Measurements from ENCODE around the gene HHIP. TPM values are rescaled to one million over a fixed set of nuclear protein-coding genes. Genes with fewer than 3 reads are reported as not detected.

The HHIP gene
- total RNA-seq, 1 experiment from 2014 or later: not detected

DNA sequence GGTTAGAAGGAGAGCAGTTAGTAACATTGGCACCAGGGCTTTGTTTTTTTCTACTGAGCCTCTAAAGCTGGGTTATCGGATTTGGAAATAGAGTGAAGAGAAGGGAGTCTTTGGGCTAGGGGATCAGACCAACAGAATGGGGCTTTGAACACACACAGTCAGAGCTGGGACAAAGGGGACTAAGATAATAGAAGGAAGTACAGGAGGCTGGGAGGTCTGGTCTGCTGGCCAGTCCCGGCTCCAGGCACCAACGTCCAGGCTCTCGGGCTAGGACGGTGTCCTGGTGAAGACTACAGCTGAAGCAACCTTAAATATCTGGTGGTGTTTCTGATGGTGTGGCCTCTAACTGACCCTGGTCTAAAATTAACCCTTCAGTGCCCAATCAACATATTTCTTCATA is 57.5 kb downstream of the HHIP start:
- no peak overlapping the region for H3K9ac ChIP-seq (ENCODE audit: low read length)
- H2AFZ ChIP-seq (ENCODE audit: low read length): no peak overlapping the region
- H3K9me3 ChIP-seq (ENCODE audit: low read length): no peaks in the 10 kb centered on the region
- no peaks in the 10 kb centered on the region for H3K9me2 ChIP-seq (replicated peaks; ENCODE audit: insufficient read depth, low read length)
- H3K27me3 ChIP-seq (ENCODE audit: low read length): no peaks in the 10 kb centered on the region
- no peaks in the 10 kb centered on the region for H3K36me3 ChIP-seq (ENCODE audit: insufficient read depth, low read length)
- H3K4me2 ChIP-seq (ENCODE audit: low read depth, low read length, poor library complexity, severe bottlenecking): no peak overlapping the region
- H4K20me1 ChIP-seq (ENCODE audit: insufficient read depth, low read depth, low read length): no peaks in the 10 kb centered on the region
- H3K79me2 ChIP-seq (ENCODE audit: low read length): no peaks in the 10 kb centered on the region
- no peaks in the 10 kb centered on the region for H3K4me1 ChIP-seq (ENCODE audit: low read length)
- no peak for DNase-seq
- no peak overlapping the region for H3K27ac ChIP-seq (ENCODE audit: low read length)
- H3K4me3 ChIP-seq (ENCODE audit: low read length): no peak overlapping the region

DNA sequence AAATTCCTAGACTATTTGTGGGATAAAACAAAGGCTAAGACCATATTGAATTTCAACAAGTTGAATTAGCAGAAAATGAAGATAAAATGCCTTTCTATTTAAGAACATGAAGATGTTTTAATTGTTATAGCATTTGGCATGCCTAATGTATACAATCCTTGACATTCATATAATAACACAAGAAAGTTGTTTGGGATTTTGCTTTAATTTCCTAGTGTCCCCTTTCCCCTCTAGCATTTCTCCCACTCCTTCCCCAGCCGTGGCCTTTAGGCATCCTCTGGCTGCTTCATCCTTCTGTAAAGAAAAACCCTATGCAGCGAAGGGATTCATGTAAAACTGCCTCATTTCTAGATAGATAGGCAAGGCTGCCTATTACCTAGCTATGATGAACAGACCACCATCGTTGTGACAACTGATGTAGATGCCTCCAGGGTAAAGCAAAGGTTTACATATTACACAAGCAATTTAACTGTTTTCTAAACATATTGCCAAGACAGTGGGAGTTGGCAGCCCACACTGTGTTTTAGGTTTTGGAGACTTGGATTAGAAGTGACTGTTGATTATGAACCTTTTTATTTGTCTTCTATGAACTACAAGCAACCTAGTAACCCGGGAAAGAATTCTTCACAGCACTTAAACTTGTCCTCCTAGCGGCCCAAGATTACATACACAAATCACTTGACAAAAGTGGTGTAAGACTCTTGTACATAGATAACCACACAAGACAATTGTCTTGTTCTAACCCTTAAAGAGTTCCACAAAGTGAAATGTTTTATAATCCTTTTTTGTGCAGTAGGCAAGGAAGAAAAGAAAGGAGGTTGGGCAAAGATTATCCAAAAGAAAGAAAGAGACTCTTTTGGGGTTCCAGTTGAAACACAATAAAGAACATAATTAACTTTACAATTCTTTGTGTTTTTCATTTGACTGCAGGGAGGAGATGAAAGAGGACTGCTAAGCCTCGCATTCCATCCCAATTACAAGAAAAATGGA is 59.9 kb downstream of the HHIP start:
- H3K4me3 ChIP-seq (ENCODE audit: low read length): no peak overlapping the region
- H3K9me3 ChIP-seq (ENCODE audit: low read length): no peaks in the 10 kb centered on the region
- H3K27ac ChIP-seq (ENCODE audit: low read length): no peak overlapping the region
- H2AFZ ChIP-seq (ENCODE audit: low read length): no peak overlapping the region
- no peaks in the 10 kb centered on the region for H3K36me3 ChIP-seq (ENCODE audit: insufficient read depth, low read length)
- H3K4me1 ChIP-seq (ENCODE audit: low read length): no peaks in the 10 kb centered on the region
- H3K27me3 ChIP-seq (ENCODE audit: low read length): no peaks in the 10 kb centered on the region
- H4K20me1 ChIP-seq (ENCODE audit: insufficient read depth, low read depth, low read length): no peaks in the 10 kb centered on the region
- H3K9me2 ChIP-seq (replicated peaks; ENCODE audit: insufficient read depth, low read length): no peaks in the 10 kb centered on the region
- H3K79me2 ChIP-seq (ENCODE audit: low read length): no peaks in the 10 kb centered on the region
- DNase-seq: no peak
- H3K4me2 ChIP-seq (ENCODE audit: low read depth, low read length, poor library complexity, severe bottlenecking): no peak overlapping the region
- H3K9ac ChIP-seq (ENCODE audit: low read length): no peak overlapping the region

DNA sequence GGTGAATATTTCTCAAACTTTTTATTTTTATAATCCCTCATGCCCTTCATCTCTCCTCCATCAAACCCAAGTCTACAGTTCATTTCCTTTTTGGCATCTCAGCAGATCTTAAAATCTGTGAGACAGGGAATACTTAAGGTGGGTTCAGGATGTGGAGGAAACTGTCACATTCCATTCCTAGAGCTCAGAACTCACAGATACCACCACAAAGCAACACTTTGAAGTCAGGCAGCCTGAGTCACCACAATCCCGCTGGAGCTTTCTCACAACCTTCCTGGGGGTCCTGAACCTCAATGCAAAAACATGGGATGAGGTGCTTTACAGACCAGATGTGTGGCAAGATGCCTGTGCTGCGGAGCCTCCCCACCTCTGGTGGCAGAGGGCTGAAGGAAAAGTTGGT is 63.2 kb downstream of the HHIP start:
- H3K4me2 ChIP-seq (ENCODE audit: low read depth, low read length, poor library complexity, severe bottlenecking): no peak overlapping the region

DNA sequence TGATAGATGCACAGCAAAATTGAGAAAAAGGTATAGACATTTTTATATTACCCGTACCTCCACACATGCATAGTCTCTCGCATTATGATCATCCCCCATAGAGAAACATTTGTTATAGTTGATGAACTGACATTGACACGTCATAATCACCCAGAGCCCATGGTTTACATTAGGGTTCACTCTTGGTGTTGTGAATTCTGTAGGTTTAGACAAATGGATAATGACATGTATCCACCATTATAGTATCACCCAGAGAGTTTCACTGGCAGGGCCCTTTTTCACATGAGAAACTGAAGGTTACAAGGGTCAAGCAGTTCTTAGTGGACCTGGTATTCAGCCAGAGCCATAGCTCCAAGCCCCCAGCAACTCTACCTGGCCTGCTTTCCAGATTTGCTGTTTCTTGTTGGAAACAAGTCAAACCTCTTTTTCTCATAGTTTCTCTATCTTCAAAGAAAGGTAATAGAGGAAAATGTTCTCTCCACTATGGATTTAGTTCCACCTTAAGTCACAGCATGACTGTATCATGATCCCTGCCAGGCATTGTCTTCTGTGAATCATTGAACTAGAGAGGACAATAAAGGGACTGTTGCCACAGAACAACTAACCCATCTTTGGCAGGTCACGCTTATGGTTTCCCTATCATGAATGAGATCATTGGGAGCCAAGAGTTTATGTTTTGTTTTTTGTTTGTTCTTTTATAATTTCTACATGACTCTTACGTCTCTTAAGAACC is 64.0 kb downstream of the HHIP start:
- H3K4me3 ChIP-seq (ENCODE audit: low read length): no peak overlapping the region
- H3K27ac ChIP-seq (ENCODE audit: low read length): no peak overlapping the region
- H3K79me2 ChIP-seq (ENCODE audit: low read length): no peaks in the 10 kb centered on the region
- H3K36me3 ChIP-seq (ENCODE audit: insufficient read depth, low read length): no peaks in the 10 kb centered on the region
- no peaks in the 10 kb centered on the region for H4K20me1 ChIP-seq (ENCODE audit: insufficient read depth, low read depth, low read length)
- H3K4me1 ChIP-seq (ENCODE audit: low read length): no peaks in the 10 kb centered on the region
- H2AFZ ChIP-seq (ENCODE audit: low read length): no peak overlapping the region
- no peak for DNase-seq
- H3K9ac ChIP-seq (ENCODE audit: low read length): no peak overlapping the region
- H3K9me2 ChIP-seq (replicated peaks; ENCODE audit: insufficient read depth, low read length): no peaks in the 10 kb centered on the region
- no peaks in the 10 kb centered on the region for H3K9me3 ChIP-seq (ENCODE audit: low read length)
- no peaks in the 10 kb centered on the region for H3K27me3 ChIP-seq (ENCODE audit: low read length)
- no peak overlapping the region for H3K4me2 ChIP-seq (ENCODE audit: low read depth, low read length, poor library complexity, severe bottlenecking)

More for the DNA sequence above, 63.2 kb downstream of the HHIP start:
- Histone ChIP-seq H3K9me2 (replicated peaks; ENCODE audit: insufficient read depth, low read length) (no peaks in the 10 kb centered on the region), H3K9ac (ENCODE audit: low read length) (no peak overlapping the region), H4K20me1 (ENCODE audit: insufficient read depth, low read depth, low read length) (no peaks in the 10 kb centered on the region), H2AFZ (ENCODE audit: low read length) (no peak overlapping the region), H3K79me2 (ENCODE audit: low read length) (no peaks in the 10 kb centered on the region), H3K36me3 (ENCODE audit: insufficient read depth, low read length) (no peaks in the 10 kb centered on the region), H3K4me1 (ENCODE audit: low read length) (no peaks in the 10 kb centered on the region), H3K9me3 (ENCODE audit: low read length) (no peaks in the 10 kb centered on the region), H3K4me3 (ENCODE audit: low read length) (no peak overlapping the region), H3K27me3 (ENCODE audit: low read length) (no peaks in the 10 kb centered on the region), H3K27ac (ENCODE audit: low read length) (no peak overlapping the region)
- no peak for DNase-seq

DNA sequence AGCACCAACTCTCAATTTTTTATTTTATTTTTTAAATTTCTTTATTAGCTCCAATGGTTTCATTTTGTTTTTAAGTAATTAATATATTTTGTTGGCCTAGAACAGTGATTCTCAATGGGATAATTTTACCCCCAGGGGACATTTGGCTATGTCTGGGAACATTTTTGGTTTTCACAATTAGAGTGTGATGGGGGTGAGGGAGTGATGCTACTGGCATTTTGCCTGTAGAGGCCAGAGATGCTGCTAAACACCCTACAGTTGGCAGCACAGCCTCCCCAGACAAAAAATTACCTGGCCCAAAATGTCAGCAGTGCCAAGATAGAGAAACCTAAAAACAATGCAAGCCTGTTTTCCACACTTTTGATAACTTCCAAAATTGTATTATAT is 64.6 kb downstream of the HHIP start:
- H3K9ac ChIP-seq (ENCODE audit: low read length): no peak overlapping the region
- H3K27me3 ChIP-seq (ENCODE audit: low read length): no peaks in the 10 kb centered on the region
- H3K4me1 ChIP-seq (ENCODE audit: low read length): no peaks in the 10 kb centered on the region
- H2AFZ ChIP-seq (ENCODE audit: low read length): no peak overlapping the region
- H3K4me3 ChIP-seq (ENCODE audit: low read length): no peak overlapping the region
- H3K27ac ChIP-seq (ENCODE audit: low read length): no peak overlapping the region
- H4K20me1 ChIP-seq (ENCODE audit: insufficient read depth, low read depth, low read length): no peaks in the 10 kb centered on the region
- no peak for DNase-seq
- no peaks in the 10 kb centered on the region for H3K9me3 ChIP-seq (ENCODE audit: low read length)
- H3K79me2 ChIP-seq (ENCODE audit: low read length): no peaks in the 10 kb centered on the region
- H3K36me3 ChIP-seq (ENCODE audit: insufficient read depth, low read length): no peaks in the 10 kb centered on the region
- no peaks in the 10 kb centered on the region for H3K9me2 ChIP-seq (replicated peaks; ENCODE audit: insufficient read depth, low read length)
- H3K4me2 ChIP-seq (ENCODE audit: low read depth, low read length, poor library complexity, severe bottlenecking): no peak overlapping the region

DNA sequence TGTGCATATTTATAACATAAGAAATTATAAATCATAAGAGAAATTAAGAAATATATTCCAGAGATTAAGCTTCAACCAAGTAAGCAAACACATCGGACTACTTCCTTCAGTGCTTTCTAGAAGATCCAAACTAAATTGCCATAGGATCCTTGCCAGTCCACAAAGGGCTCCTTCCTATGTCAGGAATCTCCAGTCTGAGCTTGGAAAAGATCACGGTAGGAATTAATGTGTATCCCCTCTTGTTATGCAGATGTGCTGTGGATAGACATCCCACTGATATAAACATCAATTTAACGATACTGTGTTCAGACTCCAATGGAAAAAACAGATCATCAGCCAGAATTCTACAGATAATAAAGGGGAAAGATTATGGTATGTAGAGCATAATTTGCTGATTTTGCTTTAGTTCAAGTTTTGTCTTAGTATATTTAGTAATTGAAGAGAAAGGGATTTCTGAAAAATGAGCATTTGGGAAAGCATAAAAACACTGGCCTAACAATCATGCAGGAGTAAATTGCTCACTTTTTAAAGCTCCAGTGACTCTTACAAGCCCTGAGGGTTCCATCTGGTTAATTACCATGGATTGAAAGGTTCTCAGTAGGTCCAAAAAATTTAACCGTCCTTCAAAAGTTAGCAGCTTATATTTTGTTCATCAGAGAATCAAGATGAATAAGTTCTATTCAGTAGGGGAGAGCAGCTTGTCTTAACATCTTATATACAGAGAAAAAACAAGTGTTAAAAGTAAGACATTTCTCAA is 65.9 kb downstream of the HHIP start:
- no peak overlapping the region for H3K9ac ChIP-seq (ENCODE audit: low read length)
- no peak overlapping the region for H2AFZ ChIP-seq (ENCODE audit: low read length)
- no peaks in the 10 kb centered on the region for H3K27me3 ChIP-seq (ENCODE audit: low read length)
- no peaks in the 10 kb centered on the region for H3K79me2 ChIP-seq (ENCODE audit: low read length)
- H3K4me3 ChIP-seq (ENCODE audit: low read length): no peak overlapping the region
- H3K4me1 ChIP-seq (ENCODE audit: low read length): no peaks in the 10 kb centered on the region
- no peak for DNase-seq
- no peak overlapping the region for H3K27ac ChIP-seq (ENCODE audit: low read length)
- H3K4me2 ChIP-seq (ENCODE audit: low read depth, low read length, poor library complexity, severe bottlenecking): no peak overlapping the region
- H3K9me3 ChIP-seq (ENCODE audit: low read length): no peaks in the 10 kb centered on the region
- no peaks in the 10 kb centered on the region for H3K9me2 ChIP-seq (replicated peaks; ENCODE audit: insufficient read depth, low read length)
- H4K20me1 ChIP-seq (ENCODE audit: insufficient read depth, low read depth, low read length): no peaks in the 10 kb centered on the region
- H3K36me3 ChIP-seq (ENCODE audit: insufficient read depth, low read length): no peaks in the 10 kb centered on the region

DNA sequence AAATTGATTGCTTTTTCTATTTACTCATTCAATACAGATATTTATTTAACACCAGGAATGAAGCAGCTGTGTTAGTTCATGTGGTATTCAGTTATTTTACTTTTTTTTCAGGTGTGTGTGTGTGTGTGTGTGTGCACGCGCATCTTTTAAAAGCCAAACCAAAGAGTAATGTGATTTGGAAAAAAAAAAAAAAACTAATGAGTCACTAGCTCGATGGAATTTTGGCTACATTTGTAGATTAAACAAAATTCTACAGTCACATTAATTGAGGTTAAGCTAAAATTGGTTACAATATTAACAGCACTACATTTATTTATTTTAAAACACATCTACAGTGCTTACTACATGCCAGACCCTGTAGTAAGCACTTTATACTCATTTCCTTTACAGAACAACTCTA is 66.8 kb downstream of the HHIP start:
- no peak overlapping the region for H2AFZ ChIP-seq (ENCODE audit: low read length)
- no peak for DNase-seq
- no peaks in the 10 kb centered on the region for H3K79me2 ChIP-seq (ENCODE audit: low read length)
- no peak overlapping the region for H3K4me2 ChIP-seq (ENCODE audit: low read depth, low read length, poor library complexity, severe bottlenecking)
- H3K27me3 ChIP-seq (ENCODE audit: low read length): no peaks in the 10 kb centered on the region
- H3K36me3 ChIP-seq (ENCODE audit: insufficient read depth, low read length): no peaks in the 10 kb centered on the region
- H3K27ac ChIP-seq (ENCODE audit: low read length): no peak overlapping the region
- no peak overlapping the region for H3K4me3 ChIP-seq (ENCODE audit: low read length)
- no peak overlapping the region for H3K9ac ChIP-seq (ENCODE audit: low read length)
- H3K9me3 ChIP-seq (ENCODE audit: low read length): no peaks in the 10 kb centered on the region
- no peaks in the 10 kb centered on the region for H3K9me2 ChIP-seq (replicated peaks; ENCODE audit: insufficient read depth, low read length)
- H4K20me1 ChIP-seq (ENCODE audit: insufficient read depth, low read depth, low read length): no peaks in the 10 kb centered on the region
- H3K4me1 ChIP-seq (ENCODE audit: low read length): no peaks in the 10 kb centered on the region

DNA sequence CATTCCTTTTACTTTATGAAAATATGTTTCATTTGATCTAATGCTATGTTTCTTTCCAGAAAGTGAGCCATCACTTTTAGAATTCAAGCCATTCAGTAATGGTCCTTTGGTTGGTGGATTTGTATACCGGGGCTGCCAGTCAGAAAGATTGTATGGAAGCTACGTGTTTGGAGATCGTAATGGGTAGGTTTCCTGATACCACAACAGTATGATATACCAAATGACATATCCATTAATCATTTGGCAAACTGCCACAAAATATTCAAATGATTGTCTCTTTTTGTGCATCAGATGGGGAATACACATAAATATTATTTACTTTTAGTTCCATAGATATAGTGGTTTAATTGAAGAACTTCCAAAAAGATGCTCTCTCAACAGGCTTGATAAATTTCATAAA is 68.2 kb downstream of the HHIP start:
- Histone ChIP-seq H3K4me1 (ENCODE audit: low read length) (no peaks in the 10 kb centered on the region), H3K4me3 (ENCODE audit: low read length) (no peak overlapping the region), H3K4me2 (ENCODE audit: low read depth, low read length, poor library complexity, severe bottlenecking) (no peak overlapping the region), H3K36me3 (ENCODE audit: insufficient read depth, low read length) (no peaks in the 10 kb centered on the region), H2AFZ (ENCODE audit: low read length) (no peak overlapping the region), H3K9ac (ENCODE audit: low read length) (no peak overlapping the region), H3K9me2 (replicated peaks; ENCODE audit: insufficient read depth, low read length) (no peaks in the 10 kb centered on the region), H3K27me3 (ENCODE audit: low read length) (no peaks in the 10 kb centered on the region), H3K9me3 (ENCODE audit: low read length) (no peaks in the 10 kb centered on the region), H4K20me1 (ENCODE audit: insufficient read depth, low read depth, low read length) (no peaks in the 10 kb centered on the region), H3K27ac (ENCODE audit: low read length) (no peak overlapping the region), H3K79me2 (ENCODE audit: low read length) (no peaks in the 10 kb centered on the region)
- no peak for DNase-seq

Data from Karpas-422 (cell line).